Fibroblast of the aortic adventitia (primary cell): ENCODE measurements around the gene AHCYL1. TPM values are rescaled to one million over a fixed set of nuclear protein-coding genes. Genes with fewer than 3 reads are reported as not detected.
"Not testable (repeated sequence)": the region's sequence is repeated elsewhere in the genome, so short reads cannot be mapped to it uniquely, and the experiment has no call there.

ENCODE experiments used
- DNase-seq: peaks from one replicate; pipeline ENCODE4 v3.0.0-alpha.2; 2010; ENCODE audit warnings: low read depth
- H3K4me3 ChIP-seq: 2 replicates; pipeline ENCODE4 v1.5.1; 2011; ENCODE audit warnings: low read depth, mild to moderate bottlenecking, control low read depth, low read length, moderate library complexity
- total RNA-seq: library from RNA; depleted of rRNA; stranded (reverse); fragments of >200 nt; gene quantifications from 2 replicates; pipeline ENCODE4 v1.2.3, GENCODE V29; 2012; ENCODE audit warnings: low replicate concordance
- TF ChIP-seq, protein P1 (sequence below): IDR thresholded peaks from 2 replicates; pipeline ENCODE4 v1.5.1; 2011; ENCODE audit warnings: mild to moderate bottlenecking, low read length, control low read depth, inconsistent platforms; ENCODE audit not compliant: insufficient read depth

AHCYL1 gene
- total RNA-seq, 1 donor, result 48.5 TPM

DNA sequence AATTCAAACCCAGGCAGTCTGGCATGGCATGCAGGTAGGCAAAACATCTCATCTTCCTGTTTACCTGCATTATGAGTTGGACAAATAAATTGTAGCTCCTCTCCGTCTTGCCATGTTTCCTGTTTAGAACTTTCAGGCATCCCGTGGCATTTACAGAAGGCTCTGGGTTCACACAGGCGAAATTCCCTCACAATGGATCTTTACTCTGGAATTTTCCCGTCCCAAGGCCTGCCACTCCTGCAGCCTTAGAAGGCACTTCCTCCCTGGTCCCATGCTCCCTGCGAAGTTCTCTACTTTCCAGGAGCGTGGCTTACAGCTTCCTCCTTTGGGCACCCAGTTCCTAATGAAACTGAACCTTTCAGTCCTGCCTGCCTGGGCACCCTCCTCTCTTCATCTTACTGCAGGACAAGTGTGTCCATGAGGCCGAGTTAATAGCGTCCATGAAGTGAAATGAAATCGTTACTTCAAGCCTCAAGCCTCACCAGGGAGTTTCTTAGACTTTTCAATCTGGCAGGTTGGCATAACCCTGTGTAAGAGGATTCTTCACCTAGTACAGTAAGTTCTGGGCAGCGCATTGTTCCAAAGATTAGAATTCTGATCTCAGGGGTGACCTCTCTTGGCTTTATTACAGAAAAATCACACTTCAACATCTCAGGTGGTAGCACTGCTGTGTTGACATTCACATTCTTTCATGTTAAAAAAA is 36.8 kb upstream of the AHCYL1 start:
- TF ChIP-seq, protein P1, sequence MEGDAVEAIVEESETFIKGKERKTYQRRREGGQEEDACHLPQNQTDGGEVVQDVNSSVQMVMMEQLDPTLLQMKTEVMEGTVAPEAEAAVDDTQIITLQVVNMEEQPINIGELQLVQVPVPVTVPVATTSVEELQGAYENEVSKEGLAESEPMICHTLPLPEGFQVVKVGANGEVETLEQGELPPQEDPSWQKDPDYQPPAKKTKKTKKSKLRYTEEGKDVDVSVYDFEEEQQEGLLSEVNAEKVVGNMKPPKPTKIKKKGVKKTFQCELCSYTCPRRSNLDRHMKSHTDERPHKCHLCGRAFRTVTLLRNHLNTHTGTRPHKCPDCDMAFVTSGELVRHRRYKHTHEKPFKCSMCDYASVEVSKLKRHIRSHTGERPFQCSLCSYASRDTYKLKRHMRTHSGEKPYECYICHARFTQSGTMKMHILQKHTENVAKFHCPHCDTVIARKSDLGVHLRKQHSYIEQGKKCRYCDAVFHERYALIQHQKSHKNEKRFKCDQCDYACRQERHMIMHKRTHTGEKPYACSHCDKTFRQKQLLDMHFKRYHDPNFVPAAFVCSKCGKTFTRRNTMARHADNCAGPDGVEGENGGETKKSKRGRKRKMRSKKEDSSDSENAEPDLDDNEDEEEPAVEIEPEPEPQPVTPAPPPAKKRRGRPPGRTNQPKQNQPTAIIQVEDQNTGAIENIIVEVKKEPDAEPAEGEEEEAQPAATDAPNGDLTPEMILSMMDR, result no peak
- no peak for DNase-seq
- no peak overlapping the region for H3K4me3 ChIP-seq

DNA sequence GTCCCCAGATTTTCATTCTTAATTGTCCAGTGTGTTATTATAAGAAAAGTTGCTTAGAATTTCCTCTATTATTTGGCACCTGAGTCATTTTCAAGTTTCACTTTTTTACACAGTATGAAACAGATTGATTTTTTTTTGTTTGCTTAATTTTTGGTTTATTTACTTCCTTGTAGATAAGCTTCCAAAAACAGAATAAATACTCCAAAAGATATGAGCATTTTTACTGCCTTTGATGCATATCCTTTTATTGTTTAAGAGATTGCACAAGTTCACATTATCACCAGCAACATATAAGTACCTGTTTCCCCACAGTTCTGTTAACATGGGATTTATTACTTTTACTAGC is 36.3 kb upstream of the AHCYL1 start:
- no peak overlapping the region for H3K4me3 ChIP-seq
- DNase-seq, result no peak
- TF ChIP-seq, protein P1, result no peak

DNA sequence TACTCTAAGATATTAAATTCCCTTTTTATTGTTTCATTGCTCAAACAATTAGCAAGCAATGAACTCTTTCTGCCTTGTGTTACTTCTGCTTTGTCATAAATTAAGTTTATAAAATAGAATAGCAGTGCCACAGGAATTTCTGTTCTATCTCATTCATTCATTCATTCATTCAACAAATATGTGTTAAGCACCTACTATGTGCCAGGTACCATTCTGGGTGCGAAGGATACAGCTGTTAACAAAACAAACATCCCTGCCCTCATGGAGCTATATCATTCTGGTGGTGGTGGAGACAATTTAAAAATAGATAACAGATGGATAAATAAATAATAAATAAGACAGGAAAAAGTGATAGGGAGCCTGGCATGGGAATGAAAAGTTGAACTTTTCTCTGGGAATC is 34.5 kb upstream of the AHCYL1 start:
- no peak overlapping the region for H3K4me3 ChIP-seq
- TF ChIP-seq, protein P1, result no peak
- DNase-seq, result no peak

DNA sequence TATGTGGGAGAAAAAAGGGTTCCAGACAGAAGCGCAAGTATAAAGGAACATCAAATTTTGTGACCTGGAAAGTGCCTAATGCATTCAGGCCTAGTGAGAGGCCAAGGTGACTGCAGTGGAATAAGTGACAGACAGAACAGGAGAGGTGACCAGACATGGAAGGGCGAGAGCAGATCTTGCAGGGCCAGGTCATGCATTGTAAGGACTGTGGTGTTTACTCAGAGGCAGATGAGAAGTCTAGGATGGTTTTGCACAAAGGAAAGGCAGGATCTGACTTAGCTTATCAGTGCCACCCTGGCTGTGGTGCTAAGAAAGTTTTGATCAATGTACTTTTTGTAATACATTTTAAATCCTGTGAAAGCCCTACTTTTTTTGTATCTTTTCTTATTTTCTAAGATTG is 34.1 kb upstream of the AHCYL1 start:
- no peak overlapping the region for H3K4me3 ChIP-seq
- no peak for DNase-seq
- TF ChIP-seq, protein P1, result no peak

DNA sequence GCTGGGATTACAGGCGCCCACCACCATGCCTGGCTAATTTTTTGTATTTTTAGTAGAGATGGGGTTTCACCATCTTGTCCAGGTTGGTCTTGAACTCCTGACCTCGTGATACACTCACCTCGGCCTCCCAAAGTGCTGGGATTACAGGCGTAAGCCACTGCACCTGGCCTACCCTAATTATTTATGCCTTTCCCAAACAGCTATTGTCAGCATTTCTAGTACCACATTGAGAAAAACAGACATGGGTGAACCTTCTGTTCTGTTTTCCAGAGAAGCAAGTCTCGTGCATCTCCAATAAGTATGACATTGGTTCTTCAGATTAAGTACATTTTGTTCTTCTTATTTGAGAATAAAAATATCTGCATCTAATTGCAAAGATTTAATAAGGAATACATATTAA is 33.1 kb upstream of the AHCYL1 start:
- H3K4me3 ChIP-seq, DNase-seq: not testable (repeated sequence)

DNA sequence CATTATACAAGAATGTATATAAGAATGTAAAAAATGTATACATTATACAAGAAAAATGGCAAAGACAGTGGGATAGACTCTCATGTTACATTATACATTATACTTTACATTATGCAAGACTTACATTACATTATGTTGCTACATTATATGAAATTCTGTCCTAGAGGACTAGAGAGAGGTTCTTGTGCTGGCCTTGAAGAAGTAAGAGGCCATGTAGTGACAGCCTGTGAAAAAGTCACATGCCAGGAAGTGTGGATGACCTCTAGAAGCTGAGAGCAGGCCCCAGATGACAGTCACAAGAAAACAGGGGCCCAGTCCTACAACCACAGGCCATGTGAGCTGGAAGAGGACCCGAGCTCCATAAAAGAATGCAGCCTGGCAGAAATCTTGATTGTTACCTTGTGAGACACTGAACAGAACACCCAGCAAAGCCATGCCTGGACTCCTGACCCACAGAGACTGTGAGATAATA is 30.5 kb upstream of the AHCYL1 start:
- TF ChIP-seq, protein P1, result no peak
- no peak overlapping the region for H3K4me3 ChIP-seq
- peak; percentile 35 for DNase-seq

DNA sequence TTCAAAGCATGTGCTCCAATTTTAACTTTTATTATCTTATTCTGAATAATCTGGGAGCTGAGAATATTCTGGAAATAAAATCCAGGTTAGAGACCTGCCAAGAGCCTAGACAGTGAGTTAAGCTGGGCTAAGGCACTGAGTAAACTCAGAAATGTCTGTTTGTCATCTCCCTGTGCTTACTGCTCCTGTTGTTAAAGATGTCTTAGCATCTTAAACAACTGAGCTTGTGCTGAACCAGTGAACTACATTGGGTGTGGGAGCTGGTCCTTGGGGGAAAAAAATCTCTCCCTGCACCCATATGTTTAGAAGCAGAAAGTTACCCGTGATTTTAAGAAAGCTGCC is 25.0 kb upstream of the AHCYL1 start:
- no peak overlapping the region for H3K4me3 ChIP-seq
- DNase-seq, result no peak
- TF ChIP-seq, protein P1, result no peak
